ENCODE data around the gene LYPD4.
A peak's percentile ranks its signal among the peaks of the same experiment; 100 is the strongest.

The LYPD4 gene

GRCh38 chr19:41850381-41850780 is 5.9 kb upstream of the LYPD4 start:
- no peak for DNase-seq

GRCh38 chr19:41849067-41849466 is 4.6 kb upstream of the LYPD4 start:
- DNase-seq, result no peak

- DNase-seq, result no peak
Measured at GRCh38 chr19:41848666-41849065, 4.2 kb upstream of the LYPD4 start.

DNA sequence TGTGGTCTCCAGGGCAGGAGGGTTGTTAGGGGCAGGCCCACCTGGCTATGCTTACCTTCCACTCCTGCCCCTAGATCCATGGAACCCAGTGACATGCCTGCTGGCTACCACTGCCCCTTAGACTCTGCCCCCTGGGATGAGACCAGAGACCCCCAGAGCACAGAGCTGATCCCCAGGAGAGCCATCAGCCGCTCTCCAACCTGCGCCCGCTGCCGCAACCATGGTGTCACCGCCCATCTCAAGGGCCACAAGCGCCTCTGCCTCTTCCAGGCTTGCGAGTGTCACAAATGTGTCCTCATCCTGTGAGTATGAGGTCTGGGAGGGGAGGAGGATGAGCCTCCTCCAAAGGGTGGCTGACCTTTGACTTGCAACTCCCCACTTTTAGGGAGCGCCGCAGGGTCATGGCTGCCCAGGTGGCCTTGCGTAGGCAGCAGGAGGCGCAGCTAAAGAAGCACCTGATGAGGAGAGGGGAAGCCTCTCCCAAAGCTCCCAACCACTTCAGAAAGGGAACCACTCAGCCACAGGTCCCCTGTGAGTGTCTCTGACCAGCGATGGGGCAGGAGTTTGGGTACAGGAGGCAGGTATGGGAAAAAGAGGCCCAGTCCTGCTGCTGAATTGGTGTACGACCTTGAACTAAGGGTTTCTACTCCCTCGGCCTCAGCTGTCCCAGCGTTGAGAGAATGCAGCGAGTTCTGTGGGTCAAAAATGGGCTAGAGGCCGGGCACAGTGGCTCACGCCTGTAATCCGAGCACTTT is 3.0 kb upstream of the LYPD4 start:
- DNase-seq, result no peak

- peak; percentile 70 for DNase-seq
Measured at GRCh38 chr19:41845051-41845590, 638 bp upstream of the LYPD4 start.

- DNase-seq, result no peak
Measured at GRCh38 chr19:41845001-41845050, 343 bp upstream of the LYPD4 start, which contains the start of gene DMRTC2. DMRTC2 (plus strand) TSS chr19:41845042; CDS start chr19:41847429, 2,387 bp downstream.

DNA sequence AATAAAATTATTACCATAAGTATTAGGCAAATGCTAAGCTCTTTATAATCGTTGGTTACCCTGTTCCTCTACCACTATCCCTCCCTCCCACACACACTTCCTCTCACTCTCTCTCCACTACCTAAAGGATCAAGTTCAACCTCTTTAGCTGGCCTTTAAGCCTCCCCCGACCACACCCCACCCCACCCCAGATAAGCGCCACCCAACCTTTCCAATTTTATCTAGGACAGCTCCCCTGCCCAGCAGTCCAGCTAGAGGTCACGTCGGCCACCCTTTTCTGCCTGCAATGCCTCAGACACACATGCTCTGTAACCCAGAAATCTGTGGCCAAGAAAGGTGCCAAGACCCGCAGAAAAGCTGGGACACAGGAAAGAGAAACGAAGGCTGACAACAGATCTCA is 1.1 kb downstream of the LYPD4 start:
- no peak for DNase-seq

- DNase-seq, result no peak
Measured at GRCh38 chr19:41839211-41839610, 5.3 kb downstream of the LYPD4 start.

GRCh38 chr19:41837981-41838708 is 6.3 kb downstream of the LYPD4 start:
- no peak for DNase-seq

DNA sequence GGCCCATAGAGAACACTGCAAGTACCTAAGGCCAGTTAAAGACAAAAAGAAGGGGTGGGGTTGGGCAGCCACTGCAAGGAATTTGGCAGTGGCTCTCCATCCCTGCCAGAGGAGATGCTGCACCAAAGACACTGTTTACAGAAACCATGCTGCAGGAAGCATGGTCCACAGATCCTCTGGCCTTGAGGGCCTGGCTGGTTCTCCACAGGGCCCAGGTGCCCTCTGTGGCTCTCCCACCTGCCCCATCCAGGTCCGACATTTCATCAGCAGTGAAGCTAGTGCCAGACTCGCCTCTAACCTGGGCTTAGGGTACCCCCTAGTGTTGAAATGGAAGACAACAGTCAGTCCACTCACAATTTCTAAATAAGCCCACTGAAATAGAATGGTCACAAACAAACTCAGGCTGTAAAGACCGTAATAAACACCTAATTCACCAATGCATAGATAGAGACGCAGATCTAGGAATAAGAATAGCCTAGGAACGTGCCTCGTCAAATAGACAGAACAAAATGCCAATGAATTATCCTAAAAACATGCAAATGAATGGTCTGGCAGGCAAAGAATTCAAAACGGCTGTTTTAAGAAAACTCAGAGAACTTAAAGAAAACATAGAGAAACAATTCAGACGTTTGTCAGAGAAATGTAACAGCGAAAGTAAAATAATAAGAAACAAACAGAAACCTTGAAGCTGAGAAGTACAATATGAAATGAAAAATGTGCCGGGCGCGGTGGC is 23.3 kb downstream of the LYPD4 start:
- peak; percentile 90 for DNase-seq

DNA sequence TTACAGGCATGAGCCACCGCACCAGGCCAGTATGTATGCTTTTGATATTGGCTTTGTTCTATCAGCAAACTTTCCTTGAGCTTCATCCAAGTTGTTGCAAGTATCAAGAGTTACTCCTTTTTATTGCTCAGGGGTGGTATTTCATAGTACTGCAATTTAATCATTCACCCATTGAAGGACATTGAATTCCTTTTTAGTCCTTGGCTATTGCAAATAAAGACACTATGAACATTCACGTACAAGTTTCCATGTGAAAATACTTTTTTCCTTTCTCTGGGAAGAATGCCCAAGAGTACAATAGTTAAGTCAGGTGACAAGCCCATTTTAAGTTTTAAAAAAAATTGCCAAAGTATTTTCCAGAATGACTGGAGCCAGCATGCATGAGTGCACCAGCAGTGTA is 27.7 kb downstream of the LYPD4 start:
- DNase-seq, result no peak

- no peak for DNase-seq
Measured at GRCh38 chr19:41815301-41815700, 29.2 kb downstream of the LYPD4 start.

DNA sequence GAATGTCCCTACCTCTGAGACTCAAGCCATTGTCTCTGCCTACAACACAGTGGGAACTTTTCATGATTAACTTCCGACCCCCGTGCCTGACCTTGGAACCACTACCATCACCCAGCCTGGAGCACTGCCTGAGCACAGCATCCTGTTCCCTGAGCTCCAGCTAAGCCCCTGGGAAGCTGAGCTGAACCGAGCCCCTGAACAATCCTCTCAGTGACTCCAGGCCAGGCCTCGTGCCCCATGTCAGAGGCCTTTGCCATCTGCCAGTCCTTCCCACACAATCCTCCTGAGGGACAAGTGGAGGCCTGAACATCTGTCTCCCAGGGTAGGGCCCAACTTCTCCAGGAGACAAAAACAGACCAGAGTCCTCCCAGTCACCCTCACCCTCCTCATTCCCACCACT is 30.6 kb downstream of the LYPD4 start:
- no peak for DNase-seq

GRCh38 chr19:41811981-41812380 is 32.5 kb downstream of the LYPD4 start:
- DNase-seq, result no peak

GRCh38 chr19:41811036-41811435 is 33.4 kb downstream of the LYPD4 start:
- DNase-seq, result no peak

GRCh38 chr19:41810301-41810700 is 34.2 kb downstream of the LYPD4 start:
- no peak for DNase-seq

GRCh38 chr19:41808663-41809566 is 35.6 kb downstream of the LYPD4 start:
- DNase-seq, result no peak

- DNase-seq, result no peak
Measured at GRCh38 chr19:41807176-41807575, 37.3 kb downstream of the LYPD4 start.

DNA sequence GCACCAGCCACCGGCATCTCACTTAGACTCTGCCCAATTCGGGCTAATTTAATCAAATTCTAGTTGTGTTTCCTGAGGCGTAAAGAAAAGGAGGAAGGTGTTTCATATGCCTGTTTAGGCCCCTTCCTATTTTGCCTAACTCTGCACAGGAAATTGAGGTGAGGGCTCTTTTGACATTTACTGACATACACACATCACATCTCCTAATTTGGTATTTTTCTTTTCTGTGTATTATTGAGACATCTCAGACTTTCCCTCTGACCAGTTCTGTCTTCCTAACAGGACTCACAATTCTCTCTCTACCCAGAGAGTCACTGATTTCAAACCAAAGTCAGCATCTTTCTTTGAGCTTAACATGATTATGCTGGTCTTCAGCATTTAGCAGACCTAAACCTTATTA is 40.1 kb downstream of the LYPD4 start:
- DNase-seq, result no peak

- no peak for DNase-seq
Measured at GRCh38 chr19:41802770-41803169, 41.7 kb downstream of the LYPD4 start.

DNA sequence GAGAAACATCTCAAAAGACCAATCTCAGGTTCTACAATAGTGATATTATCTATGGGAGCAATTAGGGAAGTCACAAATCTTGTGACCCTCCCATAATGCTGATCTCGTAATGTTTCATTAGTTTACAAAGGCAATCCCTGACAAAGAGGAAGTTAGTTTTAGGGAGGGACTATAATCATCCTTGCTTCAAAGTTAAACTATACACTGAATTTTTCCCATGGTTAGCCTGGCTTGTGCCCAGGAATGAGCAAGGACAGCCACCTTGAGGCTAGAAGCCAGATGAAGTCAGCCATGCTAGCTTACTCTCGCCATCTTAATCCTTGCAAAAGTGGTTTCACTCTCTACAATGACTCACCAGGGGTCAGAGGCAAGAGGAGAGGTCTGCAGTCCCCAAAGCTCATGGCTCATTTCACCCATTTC is 42.7 kb downstream of the LYPD4 start:
- DNase-seq, result no peak

- DNase-seq, result no peak
Measured at GRCh38 chr19:41801031-41801430, 43.5 kb downstream of the LYPD4 start.

DNA sequence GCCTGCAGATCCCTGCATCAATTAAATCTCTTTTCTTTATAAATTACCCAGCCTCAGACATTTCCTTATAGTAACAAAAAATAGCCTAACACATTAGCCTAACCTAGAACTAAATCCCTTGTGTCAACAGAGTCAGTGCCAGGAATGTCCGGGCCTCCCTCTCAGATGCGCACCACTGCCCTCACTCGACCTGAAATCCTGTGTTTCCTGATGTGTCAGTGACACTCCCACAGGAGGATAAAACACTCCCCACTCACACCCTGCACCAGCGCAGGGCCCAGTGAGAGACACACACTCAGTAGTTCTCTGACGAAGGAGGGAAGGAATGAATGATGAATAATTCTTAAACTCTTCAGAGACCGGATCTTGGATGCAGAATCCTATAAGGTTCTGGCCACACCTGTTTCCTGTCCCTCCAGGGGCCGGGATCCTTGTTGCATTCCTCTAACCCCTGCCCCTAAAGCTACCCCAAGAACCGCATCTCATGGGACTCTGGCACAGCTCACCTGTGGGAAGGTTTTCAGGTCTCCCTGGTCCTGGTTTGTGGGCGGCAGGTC is 45.0 kb downstream of the LYPD4 start:
- DNase-seq, result peak; percentile 93
